Measurements from ENCODE around the gene CSNK2A2.

Gene CSNK2A2

GRCh38 chr16:58109330-58109729, 88.6 kb downstream of the CSNK2A2 start:
- no peak for DNase-seq

Measured in SW 1271 (cell line).